Activated CD4-positive, alpha-beta memory T cell treated with anti-CD3 and anti-CD28 coated beads for 36 hours (primary cell): ENCODE measurements around the gene DPP10. TPM values are rescaled to one million over a fixed set of nuclear protein-coding genes. Genes with fewer than 3 reads are reported as not detected.

ENCODE experiments used
- CTCF ChIA-PET: fragments of 350-600 bp; sonication (Branson Sonifier 250); formaldehyde crosslinking; loops from one replicate; lab custom pipeline; 2021; ENCODE audit warnings: antibody characterized with exemption, inconsistent platforms; lab: Charles Lee
- POLR2A ChIA-PET: fragments of 350-600 bp; sonication (Branson Sonifier 250); formaldehyde crosslinking; loops from one replicate; lab custom pipeline; 2021; ENCODE audit warnings: antibody characterized with exemption; lab: Charles Lee
- DNase-seq: peaks from one replicate; pipeline ENCODE4 v3.0.0-alpha.2; 2020
- H3K27ac Mint-ChIP-seq: one replicate; pipeline ENCODE4 v1.8.0; 2021; ENCODE audit warnings: mixed read lengths
- H3K27me3 Mint-ChIP-seq: one replicate; pipeline ENCODE4 v1.8.0; 2021; ENCODE audit warnings: mixed read lengths
- H3K36me3 Mint-ChIP-seq: one replicate; pipeline ENCODE4 v1.8.0; 2021; ENCODE audit warnings: mixed read lengths
- H3K4me1 Mint-ChIP-seq: one replicate; pipeline ENCODE4 v1.8.0; 2021; ENCODE audit warnings: low read depth, mixed read lengths
- H3K4me3 Mint-ChIP-seq: one replicate; pipeline ENCODE4 v1.8.0; 2021; ENCODE audit warnings: mild to moderate bottlenecking, mixed read lengths
- H3K9me3 Mint-ChIP-seq: one replicate; pipeline ENCODE4 v1.8.0; 2021; ENCODE audit warnings: mixed read lengths
- intact Hi-C: fragments of 100-400 bp; cut with micrococcal nuclease; formaldehyde crosslinking; loops from one replicate; pipeline ENCODE4 v1.15.1; 2023
- total RNA-seq, 2 experiments: library from RNA; stranded (reverse); gene quantifications; one replicate each; pipeline ENCODE4 v1.2.3, GENCODE V29; 2021

Gene DPP10
- total RNA-seq, 2 experiments from 2014 or later, result not detected

- intact Hi-C loops, result no loop called here
- CTCF ChIA-PET, result no interaction called here
- Mint-ChIP-seq H3K4me1 (no peaks in the 10 kb centered on the region), H3K27ac (no peak overlapping the region), H3K27me3 (no peaks in the 10 kb centered on the region), H3K4me3 (no peak overlapping the region), H3K9me3 (no peaks in the 10 kb centered on the region), H3K36me3 (no peaks in the 10 kb centered on the region)
- POLR2A ChIA-PET, result no interaction called here
- DNase-seq, result no peak
Observed at GRCh38 chr2:115199966-115200365, 757.5 kb downstream of the DPP10 start.

- no peak for DNase-seq
- Mint-ChIP-seq H3K4me3 (no peak overlapping the region), H3K27ac (no peak overlapping the region), H3K4me1 (no peaks in the 10 kb centered on the region), H3K27me3 (no peaks in the 10 kb centered on the region), H3K9me3 (peaks cover 2% of the 10 kb centered on the region), H3K36me3 (no peaks in the 10 kb centered on the region)
- intact Hi-C loops, result no loop called here
- ChIA-PET CTCF (no interaction called here), POLR2A (no interaction called here)
Observed at GRCh38 chr2:115201386-115201785, 758.9 kb downstream of the DPP10 start.

- H3K36me3 Mint-ChIP-seq, result no peaks in the 10 kb centered on the region
- H3K9me3 Mint-ChIP-seq, result peaks cover 7% of the 10 kb centered on the region
- H3K4me1 Mint-ChIP-seq, result no peaks in the 10 kb centered on the region
- no peak overlapping the region for H3K4me3 Mint-ChIP-seq
- no peak for DNase-seq
- intact Hi-C loops, result no loop called here
- ChIA-PET CTCF (no interaction called here), POLR2A (no interaction called here)
- no peak overlapping the region for H3K27ac Mint-ChIP-seq
- no peaks in the 10 kb centered on the region for H3K27me3 Mint-ChIP-seq
Observed at GRCh38 chr2:115208493-115209164, 766.2 kb downstream of the DPP10 start.

- no peaks in the 10 kb centered on the region for H3K4me1 Mint-ChIP-seq
- H3K27me3 Mint-ChIP-seq, result no peaks in the 10 kb centered on the region
- ChIA-PET CTCF (no interaction called here), POLR2A (no interaction called here)
- H3K9me3 Mint-ChIP-seq, result peaks cover 3% of the 10 kb centered on the region
- intact Hi-C loops, result no loop called here
- H3K27ac Mint-ChIP-seq, result no peak overlapping the region
- no peak for DNase-seq
- no peak overlapping the region for H3K4me3 Mint-ChIP-seq
- no peaks in the 10 kb centered on the region for H3K36me3 Mint-ChIP-seq
Observed at GRCh38 chr2:115214050-115214449, 771.6 kb downstream of the DPP10 start.

- Mint-ChIP-seq H3K4me1 (no peaks in the 10 kb centered on the region), H3K27ac (no peak overlapping the region), H3K27me3 (no peaks in the 10 kb centered on the region), H3K4me3 (no peak overlapping the region), H3K9me3 (peaks cover 6% of the 10 kb centered on the region), H3K36me3 (no peaks in the 10 kb centered on the region)
- POLR2A ChIA-PET, result no interaction called here
- DNase-seq, result no peak
- CTCF ChIA-PET, result no interaction called here
- intact Hi-C loops, result no loop called here
Observed at GRCh38 chr2:115219296-115219695, 776.9 kb downstream of the DPP10 start.

GRCh38 chr2:115234186-115234585 is 791.7 kb downstream of the DPP10 start:
- DNase-seq, result no peak
- H3K27me3 Mint-ChIP-seq, result no peaks in the 10 kb centered on the region
- H3K36me3 Mint-ChIP-seq, result no peaks in the 10 kb centered on the region
- no peak overlapping the region for H3K4me3 Mint-ChIP-seq
- CTCF ChIA-PET, result no interaction called here
- intact Hi-C loops, result no loop called here
- peaks cover 2% of the 10 kb centered on the region for H3K9me3 Mint-ChIP-seq
- POLR2A ChIA-PET, result no interaction called here
- no peak overlapping the region for H3K27ac Mint-ChIP-seq
- no peaks in the 10 kb centered on the region for H3K4me1 Mint-ChIP-seq

GRCh38 chr2:115234737-115235136 is 792.3 kb downstream of the DPP10 start:
- POLR2A ChIA-PET, result no interaction called here
- DNase-seq, result no peak
- H3K27me3 Mint-ChIP-seq, result no peaks in the 10 kb centered on the region
- H3K27ac Mint-ChIP-seq, result no peak overlapping the region
- CTCF ChIA-PET, result no interaction called here
- no peaks in the 10 kb centered on the region for H3K4me1 Mint-ChIP-seq
- no peaks in the 10 kb centered on the region for H3K36me3 Mint-ChIP-seq
- H3K4me3 Mint-ChIP-seq, result no peak overlapping the region
- intact Hi-C loops, result no loop called here
- H3K9me3 Mint-ChIP-seq, result peaks cover 5% of the 10 kb centered on the region

- Mint-ChIP-seq H3K4me1 (no peaks in the 10 kb centered on the region), H3K27ac (no peak overlapping the region), H3K36me3 (no peaks in the 10 kb centered on the region), H3K9me3 (peaks cover 15% of the 10 kb centered on the region), H3K4me3 (no peak overlapping the region), H3K27me3 (no peaks in the 10 kb centered on the region)
- no peak for DNase-seq
- POLR2A ChIA-PET, result no interaction called here
- CTCF ChIA-PET, result no interaction called here
- intact Hi-C loops, result no loop called here
Observed at GRCh38 chr2:115248066-115248465, 805.6 kb downstream of the DPP10 start.

- intact Hi-C loops, result no loop called here
- H3K9me3 Mint-ChIP-seq, result peaks cover 5% of the 10 kb centered on the region
- H3K4me1 Mint-ChIP-seq, result no peaks in the 10 kb centered on the region
- no peak for DNase-seq
- no peak overlapping the region for H3K27ac Mint-ChIP-seq
- ChIA-PET POLR2A (no interaction called here), CTCF (no interaction called here)
- no peaks in the 10 kb centered on the region for H3K27me3 Mint-ChIP-seq
- no peak overlapping the region for H3K4me3 Mint-ChIP-seq
- H3K36me3 Mint-ChIP-seq, result no peaks in the 10 kb centered on the region
Observed at GRCh38 chr2:115277366-115277765, 834.9 kb downstream of the DPP10 start.

- H3K27ac Mint-ChIP-seq, result no peak overlapping the region
- no peaks in the 10 kb centered on the region for H3K27me3 Mint-ChIP-seq
- ChIA-PET CTCF (no interaction called here), POLR2A (no interaction called here)
- no peaks in the 10 kb centered on the region for H3K36me3 Mint-ChIP-seq
- no peak overlapping the region for H3K4me3 Mint-ChIP-seq
- H3K9me3 Mint-ChIP-seq, result peaks cover 9% of the 10 kb centered on the region
- intact Hi-C loops, result no loop called here
- no peaks in the 10 kb centered on the region for H3K4me1 Mint-ChIP-seq
- no peak for DNase-seq
Observed at GRCh38 chr2:115285416-115285815, 843.0 kb downstream of the DPP10 start.

GRCh38 chr2:115290478-115290877 is 848.0 kb downstream of the DPP10 start:
- no peak overlapping the region for H3K27ac Mint-ChIP-seq
- ChIA-PET CTCF (no interaction called here), POLR2A (no interaction called here)
- no peak for DNase-seq
- H3K4me1 Mint-ChIP-seq, result no peaks in the 10 kb centered on the region
- intact Hi-C loops, result no loop called here
- no peaks in the 10 kb centered on the region for H3K36me3 Mint-ChIP-seq
- H3K27me3 Mint-ChIP-seq, result no peaks in the 10 kb centered on the region
- H3K9me3 Mint-ChIP-seq, result peaks cover 9% of the 10 kb centered on the region
- H3K4me3 Mint-ChIP-seq, result no peak overlapping the region

GRCh38 chr2:115292742-115293141 is 850.3 kb downstream of the DPP10 start:
- CTCF ChIA-PET, result no interaction called here
- H3K4me1 Mint-ChIP-seq, result no peaks in the 10 kb centered on the region

GRCh38 chr2:115294999-115295398 is 852.6 kb downstream of the DPP10 start:
- Mint-ChIP-seq H3K4me3 (no peak overlapping the region), H3K27ac (no peak overlapping the region), H3K9me3 (peaks cover under 1% of the 10 kb centered on the region), H3K36me3 (no peaks in the 10 kb centered on the region), H3K27me3 (no peaks in the 10 kb centered on the region), H3K4me1 (no peaks in the 10 kb centered on the region)
- POLR2A ChIA-PET, result no interaction called here
- CTCF ChIA-PET, result no interaction called here
- intact Hi-C loops, result no loop called here
- DNase-seq, result no peak

More at GRCh38 chr2:115292742-115293141, 850.3 kb downstream of the DPP10 start:
- no peak for DNase-seq
- H3K27me3 Mint-ChIP-seq, result no peaks in the 10 kb centered on the region
- H3K27ac Mint-ChIP-seq, result no peak overlapping the region
- no peak overlapping the region for H3K4me3 Mint-ChIP-seq
- intact Hi-C loops, result no loop called here
- no peaks in the 10 kb centered on the region for H3K36me3 Mint-ChIP-seq
- POLR2A ChIA-PET, result no interaction called here
- peaks cover 9% of the 10 kb centered on the region for H3K9me3 Mint-ChIP-seq
